GM12865 (cell line): ENCODE data around the gene UBE2G2.

Experiments used
- DNase-seq: peaks from one replicate; pipeline ENCODE4 v3.0.0; 2010; ENCODE audit warnings: low read depth
- H3K4me3 ChIP-seq: 2 replicates; pipeline ENCODE4 v1.5.1; 2011; ENCODE audit warnings: mild to moderate bottlenecking, low read depth, low read length, control low read depth
- CTCF ChIP-seq: IDR thresholded peaks from 2 replicates; pipeline ENCODE4 v1.5.1; 2011; ENCODE audit warnings: low read length, control low read depth, low read depth, inconsistent platforms; ENCODE audit not compliant: insufficient read depth; ENCODE audit errors: missing control alignments

The UBE2G2 gene

GRCh38 chr21:44829507-44830092, 28.0 kb upstream of the UBE2G2 start:
- no peak overlapping the region for H3K4me3 ChIP-seq
- TF ChIP-seq CTCF, result no peak
- DNase-seq, result no peak

GRCh38 chr21:44828362-44829056, 26.9 kb upstream of the UBE2G2 start:
- no peak for TF ChIP-seq CTCF
- H3K4me3 ChIP-seq, result no peak overlapping the region
- no peak for DNase-seq

- no peak for TF ChIP-seq CTCF
- no peak for DNase-seq
- H3K4me3 ChIP-seq, result no peak overlapping the region
These were observed 21.6 kb upstream of the UBE2G2 start for GRCh38 chr21:44823179-44823660.

- no peak for DNase-seq
- no peak for TF ChIP-seq CTCF
- no peak overlapping the region for H3K4me3 ChIP-seq
These were observed 21.0 kb upstream of the UBE2G2 start for GRCh38 chr21:44822484-44823178.

- DNase-seq, result no peak
- H3K4me3 ChIP-seq, result no peak overlapping the region
- no peak for TF ChIP-seq CTCF
These were observed 19.2 kb upstream of the UBE2G2 start for GRCh38 chr21:44820851-44821250.

GRCh38 chr21:44819283-44820243, 17.9 kb upstream of the UBE2G2 start:
- DNase-seq, result no peak
- H3K4me3 ChIP-seq, result no peak overlapping the region
- no peak for TF ChIP-seq CTCF
